GM18858 (cell line): ENCODE measurements around the gene BCLAF1.
"Not testable (repeated sequence)": the region's sequence is repeated elsewhere in the genome, so short reads cannot be mapped to it uniquely, and the experiment has no call there.

Experiments used
- ATAC-seq: cut with Tn5 transposase; IDR thresholded peaks from one replicate; pipeline ENCODE4 v1.9.1; 2021; ENCODE audit not compliant: unreplicated experiment

The BCLAF1 gene

DNA sequence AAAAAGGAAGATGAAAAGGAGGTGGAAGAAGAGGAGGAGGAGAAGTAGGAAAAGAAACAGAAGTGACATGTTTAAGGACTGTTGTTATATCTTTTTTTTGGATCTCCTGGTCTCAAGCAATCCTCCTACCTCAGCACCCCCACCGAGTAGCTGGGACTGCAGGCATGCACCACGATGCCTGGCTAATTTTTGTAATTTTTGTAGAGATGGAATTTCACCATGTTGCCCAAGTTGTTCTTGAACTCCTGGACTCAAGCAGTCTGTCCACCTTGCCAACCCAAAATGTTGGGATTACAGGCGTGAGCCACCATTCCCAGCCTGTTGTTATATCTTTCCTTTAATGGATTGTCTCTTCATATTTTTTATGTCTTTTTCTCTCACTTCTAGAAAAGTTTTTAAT lies 19.5 kb upstream of the BCLAF1 start:
- no peak for ATAC-seq

DNA sequence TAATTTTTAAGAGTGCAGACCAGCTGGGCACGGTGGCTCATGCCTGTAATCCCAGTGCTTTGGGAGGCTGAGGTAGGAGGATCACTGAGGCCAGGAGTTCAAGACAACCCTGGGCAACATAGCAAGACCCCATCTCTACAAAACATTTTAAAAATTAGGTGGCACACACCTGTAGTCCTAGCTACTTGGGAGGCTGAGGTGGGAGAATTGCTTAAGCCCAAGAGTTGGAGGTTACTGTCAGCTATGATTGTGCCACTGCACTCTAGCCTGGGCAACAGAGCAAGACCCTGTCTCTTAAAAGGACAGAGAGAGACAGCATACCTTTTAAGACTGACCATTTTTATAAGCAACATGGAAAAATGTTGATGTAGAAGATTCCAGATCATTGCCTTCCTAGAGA lies 18.8 kb upstream of the BCLAF1 start:
- not testable (repeated sequence) for ATAC-seq

DNA sequence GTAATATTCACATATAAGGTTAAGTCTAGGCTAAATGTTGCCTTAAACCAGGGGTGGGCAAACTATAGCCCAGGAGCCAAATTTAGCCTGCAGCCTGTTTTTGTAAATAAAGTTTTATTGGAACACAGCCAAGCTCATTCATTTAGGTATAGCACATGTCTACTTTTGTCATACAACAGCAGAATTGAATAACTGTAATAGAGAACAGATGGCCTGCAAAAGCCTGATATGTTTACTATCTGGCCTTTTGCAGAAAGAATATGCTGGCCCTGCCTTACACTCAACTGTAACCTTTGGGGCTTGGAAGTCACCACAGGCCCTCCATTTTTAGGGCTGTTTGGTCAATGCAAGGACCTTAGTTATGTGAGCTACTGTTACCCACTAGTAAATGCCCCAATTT lies 17.7 kb upstream of the BCLAF1 start:
- no peak for ATAC-seq

DNA sequence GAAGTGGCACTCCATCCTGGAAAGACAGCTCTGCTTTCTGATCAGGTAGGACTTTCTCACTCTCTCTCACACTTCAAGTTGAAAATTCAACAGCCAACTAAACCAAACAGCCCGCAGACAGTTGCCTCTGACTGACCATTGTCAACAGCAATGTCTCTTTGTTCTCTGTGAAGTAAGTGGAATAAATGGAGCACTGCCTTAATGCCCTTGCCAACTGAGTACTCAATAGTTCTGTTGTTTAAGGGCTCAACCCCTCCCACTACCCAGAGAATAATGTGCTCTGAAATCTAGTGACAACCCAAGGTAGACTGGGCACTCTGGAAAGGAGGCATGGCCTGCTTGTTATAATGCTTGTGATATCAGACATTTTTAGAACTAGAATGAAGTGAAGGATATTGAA lies 16.8 kb upstream of the BCLAF1 start:
- ATAC-seq, result no peak

DNA sequence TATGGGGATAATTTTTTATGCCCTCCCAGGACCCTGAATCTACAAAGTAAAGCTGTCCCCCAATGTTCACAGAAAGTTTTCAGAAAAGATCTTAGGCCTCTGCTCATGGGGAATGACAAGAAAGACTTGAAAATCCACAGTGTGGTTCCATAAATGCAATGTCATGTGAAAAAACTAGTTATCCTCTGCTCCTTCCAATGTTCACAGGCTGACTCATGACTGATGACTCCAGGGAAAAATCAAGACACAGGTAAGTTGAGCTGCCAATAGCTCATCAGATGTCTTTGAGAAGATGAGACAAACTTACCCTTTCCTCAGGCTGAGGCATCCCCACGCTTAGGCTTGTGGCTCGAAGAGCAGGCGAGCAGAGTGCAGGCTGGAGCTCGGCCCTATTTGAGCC lies 14.8 kb upstream of the BCLAF1 start:
- ATAC-seq, result no peak

DNA sequence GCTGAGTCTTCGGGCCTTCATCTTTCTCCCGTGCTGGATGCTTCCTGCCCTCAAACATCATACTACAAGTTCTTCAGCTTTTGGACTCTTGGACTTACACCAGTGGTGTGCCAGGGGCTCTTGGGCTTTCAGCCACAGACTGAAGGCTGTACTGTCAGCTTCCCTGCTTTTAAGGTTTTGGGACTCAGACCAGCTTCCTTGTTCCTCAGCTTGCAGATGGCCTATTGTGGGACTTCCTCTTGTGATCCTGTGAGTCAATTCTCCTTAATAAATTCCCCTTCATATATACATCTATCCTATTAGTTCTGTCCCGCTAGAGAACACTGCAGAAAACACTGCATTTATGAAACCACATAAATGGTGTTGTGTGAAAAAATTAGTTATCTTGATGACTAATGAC lies 13.9 kb upstream of the BCLAF1 start:
- ATAC-seq, result no peak

DNA sequence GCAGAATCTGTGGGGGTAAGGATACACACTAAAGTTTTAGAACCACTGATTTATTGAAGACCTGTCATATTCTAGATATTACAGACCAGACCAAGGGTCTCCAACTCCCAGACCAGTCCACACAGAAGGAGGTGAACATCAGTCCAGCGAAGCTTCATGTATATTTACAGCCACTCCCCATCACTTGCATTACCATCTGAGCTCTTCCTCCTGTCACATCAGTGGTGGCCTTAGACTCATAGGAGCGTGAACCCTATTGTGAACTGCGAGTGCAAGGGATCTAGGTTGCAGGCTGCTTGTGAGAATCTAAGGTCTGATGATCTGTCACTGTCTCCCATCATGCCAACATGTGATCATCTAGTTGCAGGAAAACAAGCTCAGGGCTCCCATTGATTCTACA lies 5.0 kb upstream of the BCLAF1 start:
- no peak for ATAC-seq

DNA sequence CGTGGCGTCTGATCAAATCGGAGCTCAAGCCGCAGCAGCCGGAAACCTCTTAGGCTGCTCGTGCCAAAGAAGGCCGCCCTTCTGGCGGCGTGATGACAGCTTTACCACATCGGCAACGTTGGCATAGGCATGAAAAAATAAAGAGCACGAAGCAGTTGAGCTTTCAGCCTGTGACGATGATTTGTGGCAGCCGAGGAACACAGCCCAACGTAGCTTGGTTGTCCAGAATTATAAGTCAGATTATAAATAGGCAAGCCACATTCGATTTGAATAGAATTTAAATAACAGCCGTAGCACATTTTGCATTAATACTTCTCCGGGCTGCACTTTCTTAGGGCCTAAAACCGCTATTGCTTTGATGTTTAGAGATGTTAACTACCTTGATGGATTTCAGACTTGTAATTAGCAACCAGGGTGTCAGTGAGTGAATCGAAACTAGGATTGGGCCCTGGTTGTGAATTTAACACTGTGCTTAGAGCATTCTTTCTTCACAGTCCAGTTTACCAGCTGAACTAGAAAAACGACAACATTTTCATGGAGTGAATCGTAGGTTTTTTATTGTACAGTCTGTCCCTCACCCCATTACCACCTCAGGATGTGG lies 864 bp upstream of the BCLAF1 start:
- peak; percentile 17 for ATAC-seq

DNA sequence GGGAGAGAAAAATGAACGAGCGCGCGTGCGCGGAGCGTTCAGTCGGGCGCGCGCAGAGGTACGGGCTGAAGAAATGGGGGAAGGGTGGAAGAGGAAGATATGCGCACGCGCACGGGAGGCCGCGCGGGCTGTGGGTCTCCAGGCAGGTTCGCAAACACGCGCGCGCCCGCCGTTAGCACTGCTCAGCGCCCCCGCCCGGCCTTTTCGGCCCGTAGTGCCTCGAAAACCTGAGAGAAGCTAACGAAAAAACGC lies 393 bp downstream of the BCLAF1 start:
- ATAC-seq, result peak; percentile 31

DNA sequence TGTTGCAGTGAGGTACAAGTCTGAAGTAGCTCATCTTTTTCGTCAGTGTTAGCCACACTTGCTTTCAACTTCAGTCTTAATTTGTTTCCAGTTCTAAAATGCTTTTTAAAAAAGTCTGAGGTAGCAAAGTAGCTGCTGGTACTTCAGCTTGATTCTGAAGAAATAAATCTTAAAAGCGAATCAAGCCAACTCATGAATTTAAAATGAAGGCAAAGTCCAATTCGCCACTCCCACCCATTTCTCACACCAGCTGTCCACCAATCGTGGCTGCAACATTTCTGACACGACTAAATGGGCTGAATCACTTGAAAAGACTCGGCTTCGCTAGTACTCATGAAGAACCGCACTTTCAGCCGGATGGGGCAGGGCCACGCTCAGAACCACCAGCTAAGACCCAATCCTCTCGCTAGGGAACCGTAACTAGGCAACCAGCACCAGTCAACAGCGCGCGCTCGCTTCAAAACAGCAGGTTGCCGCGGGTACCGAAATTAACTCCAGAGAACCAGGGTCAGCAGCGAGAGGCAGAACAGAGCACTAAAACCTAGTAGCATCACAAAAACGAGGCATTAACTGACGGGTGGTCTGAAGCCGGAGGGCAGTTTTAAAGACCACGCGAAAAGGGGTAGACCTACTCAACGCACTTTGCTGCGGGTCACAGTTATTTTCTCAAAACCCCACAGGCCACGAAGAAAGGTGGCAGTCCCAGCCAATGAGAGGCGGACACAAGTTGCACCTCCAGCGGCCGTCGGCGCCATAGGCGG lies 900 bp downstream of the BCLAF1 start:
- ATAC-seq, result no peak

DNA sequence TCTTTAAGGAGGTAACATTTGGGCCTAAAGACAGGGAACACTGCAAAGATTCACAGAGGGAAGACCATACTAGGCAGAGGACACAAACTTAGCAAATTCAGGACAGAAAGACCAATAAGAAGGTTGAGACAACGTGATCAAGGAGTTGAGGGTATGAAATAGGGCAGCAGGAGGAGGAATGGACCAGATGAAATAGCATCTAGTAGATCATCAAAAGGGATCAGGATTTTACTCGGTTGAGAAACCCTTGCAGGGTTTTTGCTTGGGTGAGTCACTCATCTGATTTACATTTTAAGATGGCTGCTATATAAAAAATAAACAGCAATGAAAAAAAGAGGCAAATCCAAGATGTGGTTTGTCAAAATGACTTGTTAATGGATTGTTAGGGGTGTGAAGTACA lies 4.7 kb downstream of the BCLAF1 start:
- ATAC-seq, result no peak

DNA sequence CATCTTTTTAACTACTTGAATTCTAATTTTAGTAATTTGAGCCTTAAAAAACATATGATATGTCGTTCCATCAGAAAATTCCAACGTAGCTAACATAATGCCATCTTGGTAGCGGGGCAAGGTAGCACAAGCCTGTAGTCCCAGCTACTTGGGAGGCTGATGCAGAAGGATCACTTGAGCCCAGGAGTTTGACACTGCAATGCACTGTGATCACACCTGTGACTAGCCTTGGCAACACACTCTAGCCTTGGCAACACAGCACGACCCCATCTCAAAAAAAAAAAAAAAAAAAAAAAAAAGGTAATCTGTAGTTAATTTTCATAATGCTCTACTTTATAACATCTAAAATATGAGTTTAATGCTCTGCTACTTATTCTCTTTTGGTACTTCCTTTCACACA lies 6.7 kb downstream of the BCLAF1 start:
- no peak for ATAC-seq

DNA sequence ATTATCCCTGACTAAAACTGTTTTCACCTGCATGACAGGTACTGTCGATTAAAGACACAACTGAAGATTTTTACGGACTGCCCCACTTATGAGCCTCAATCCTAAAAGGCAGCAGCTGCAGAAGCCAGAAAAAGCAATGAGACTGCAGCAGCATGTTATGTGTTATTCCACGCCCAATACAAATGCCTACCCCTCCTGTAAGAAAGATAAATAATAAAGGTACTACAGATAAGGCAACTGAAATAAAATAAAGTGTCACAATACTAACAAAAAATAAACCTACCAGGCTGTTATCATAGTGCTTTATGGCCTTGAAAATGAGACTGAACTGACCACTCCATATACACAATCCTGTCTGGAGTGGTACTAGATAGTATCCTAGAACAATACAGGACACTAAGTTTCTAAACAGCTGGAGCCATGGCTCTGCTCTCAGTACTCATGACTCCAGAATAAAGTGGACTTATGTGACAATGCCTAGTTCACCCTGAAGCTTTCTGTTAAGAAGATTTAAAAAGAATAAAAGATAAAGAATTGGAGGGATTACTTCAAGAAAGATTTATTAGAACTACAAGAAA lies 9.5 kb downstream of the BCLAF1 start:
- ATAC-seq, result no peak

DNA sequence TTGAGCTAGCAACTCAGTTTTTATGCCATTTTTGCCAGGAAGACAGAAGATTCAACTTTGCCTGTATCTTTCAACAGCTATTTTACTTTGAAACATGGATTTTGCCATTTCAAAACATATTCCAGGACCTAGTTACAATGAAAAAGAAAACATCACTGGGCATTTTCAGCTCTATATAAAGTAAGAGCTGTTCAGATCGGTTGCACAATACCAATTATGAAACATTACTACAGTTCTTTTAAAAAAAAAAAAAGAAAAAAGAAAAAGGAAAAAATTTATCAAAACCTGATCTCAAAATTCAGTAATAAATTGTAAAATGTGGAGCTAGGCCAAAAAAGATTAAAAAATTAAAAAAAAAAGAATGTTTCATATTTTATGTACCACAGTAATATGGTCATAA lies 15.6 kb downstream of the BCLAF1 start:
- ATAC-seq, result no peak

DNA sequence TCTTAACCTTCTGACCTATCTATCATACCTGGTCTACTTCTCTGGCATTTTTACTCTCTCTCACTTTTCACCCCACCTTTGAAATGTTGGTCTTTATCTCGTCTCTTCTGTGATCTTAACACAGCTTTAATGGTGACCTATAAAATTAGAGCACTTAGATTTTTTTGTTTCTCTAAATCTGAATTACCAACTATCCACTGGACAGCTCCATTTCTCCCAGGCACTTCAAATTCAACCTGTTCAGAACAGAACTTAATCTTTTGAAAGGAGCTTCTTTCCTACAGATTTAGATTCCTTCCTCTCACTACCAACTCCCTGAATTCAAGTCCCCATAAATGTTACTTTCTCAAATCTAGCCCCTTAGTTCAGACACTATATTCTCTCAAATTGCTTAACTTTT lies 24.5 kb downstream of the BCLAF1 start:
- ATAC-seq, result no peak

DNA sequence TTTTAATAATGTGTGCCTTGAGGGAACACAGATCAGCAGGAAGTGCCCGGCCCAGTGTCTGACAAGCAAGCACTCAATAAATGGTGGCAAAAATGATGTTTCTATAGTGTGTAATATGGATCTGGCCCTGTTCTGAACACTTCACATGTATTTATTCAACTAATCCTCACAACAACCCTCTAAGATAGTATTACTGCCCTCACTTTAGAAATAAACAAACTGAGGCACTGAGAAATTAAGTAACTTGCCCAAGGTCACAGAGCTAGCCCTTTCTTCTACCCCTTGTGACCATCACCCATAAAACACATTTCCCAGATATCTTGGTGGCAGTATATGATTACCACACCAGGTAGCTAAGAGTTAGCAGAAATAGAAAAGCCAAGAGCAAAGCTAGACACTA lies 26.7 kb downstream of the BCLAF1 start:
- ATAC-seq, result no peak

DNA sequence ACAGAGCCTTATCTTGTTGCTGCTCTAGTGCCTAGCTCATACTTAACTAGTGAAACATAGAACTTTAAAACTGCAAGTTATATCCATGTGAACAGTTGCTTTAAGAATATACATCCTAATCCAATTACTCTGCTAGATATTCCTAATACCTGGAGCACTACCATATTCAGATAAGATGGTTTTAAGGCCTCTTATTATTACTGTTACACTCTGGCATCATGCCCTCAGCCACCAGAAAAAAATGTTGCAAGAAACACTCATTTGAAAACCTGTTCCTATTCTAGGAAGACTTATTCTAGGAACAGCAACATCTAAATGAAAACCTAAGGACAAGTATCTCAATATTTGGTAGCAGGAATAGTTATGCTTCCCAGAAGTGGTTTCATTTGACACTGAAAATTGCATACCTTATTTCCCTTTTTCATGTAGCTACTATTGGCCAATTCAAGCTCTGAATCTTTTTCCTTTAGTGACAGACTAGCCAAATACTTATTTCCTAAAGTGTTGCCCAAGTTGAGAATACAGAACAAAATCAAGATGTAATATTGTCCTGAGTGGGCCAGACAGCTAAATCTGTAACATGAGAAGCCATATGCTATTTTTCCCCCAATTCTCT lies 34.7 kb downstream of the BCLAF1 start:
- no peak for ATAC-seq

DNA sequence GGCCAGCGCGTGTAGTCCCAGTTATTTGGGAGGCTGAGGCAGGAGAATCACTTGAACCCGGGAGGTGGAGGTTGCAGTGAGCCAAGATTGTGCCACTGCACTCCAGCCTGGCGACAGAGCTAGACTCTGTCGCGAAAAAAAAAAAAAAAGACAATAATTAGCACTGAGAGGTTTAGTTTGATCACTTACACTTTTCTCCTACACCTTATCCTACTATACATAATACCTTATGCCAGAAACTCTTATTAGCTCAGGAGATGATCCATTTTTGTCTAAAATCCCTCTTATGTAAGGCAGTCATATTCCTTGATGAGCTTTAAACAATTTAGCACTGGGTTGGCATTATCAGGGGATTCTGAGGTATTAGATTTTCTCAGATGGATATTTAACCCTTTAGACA lies 35.9 kb downstream of the BCLAF1 start:
- no peak for ATAC-seq

DNA sequence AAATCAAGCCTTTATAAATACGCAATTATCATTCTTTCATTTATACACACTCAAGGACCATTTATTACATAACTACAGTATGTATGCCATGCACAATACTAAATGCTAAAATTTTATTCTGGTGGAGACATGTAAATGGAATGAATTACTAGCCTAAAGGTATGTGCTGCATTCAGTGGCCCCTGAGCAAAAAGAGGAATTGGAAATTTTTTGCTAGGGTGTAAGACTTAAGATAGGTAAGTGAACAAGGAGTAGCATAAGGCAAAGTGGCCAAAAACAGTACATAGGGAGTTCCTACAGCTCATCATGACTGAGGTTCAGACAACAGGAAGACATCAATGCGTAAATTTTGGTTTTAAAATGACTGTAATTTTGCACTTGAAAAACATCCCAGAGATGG lies 37.2 kb downstream of the BCLAF1 start:
- ATAC-seq, result no peak

DNA sequence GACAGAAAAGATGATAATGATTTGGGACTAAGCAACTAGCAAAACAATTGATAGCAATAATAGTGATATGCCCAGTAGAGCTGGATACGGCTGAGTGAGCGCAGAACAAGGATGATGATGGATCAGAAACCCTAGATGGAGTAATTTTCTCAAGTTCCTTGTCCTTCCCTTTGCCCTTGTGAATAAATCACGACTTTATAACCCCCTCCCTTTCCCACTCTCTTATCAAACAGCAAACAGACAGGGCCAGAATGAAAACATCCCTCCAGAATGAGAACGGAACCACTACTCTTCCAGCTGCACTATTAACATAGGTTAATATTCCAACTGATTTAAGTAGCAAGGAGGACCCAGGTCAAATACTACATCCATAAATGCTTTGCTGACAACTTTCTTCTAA lies 38.3 kb downstream of the BCLAF1 start:
- ATAC-seq, result no peak

DNA sequence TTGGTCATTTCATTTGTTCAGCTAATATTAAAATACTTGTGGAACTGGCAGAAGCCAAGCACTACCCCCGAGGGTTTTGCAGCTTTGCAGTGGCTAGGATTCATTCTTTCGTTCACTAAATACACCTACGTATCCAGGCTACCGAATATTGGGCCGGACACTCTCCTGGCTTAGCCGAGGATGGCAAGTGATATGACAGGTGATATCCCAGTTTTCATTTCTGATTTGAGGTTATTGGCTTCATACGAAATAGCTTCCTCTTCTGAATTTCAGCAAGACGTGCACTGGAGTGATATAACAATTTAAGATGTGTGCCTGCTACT lies 39.0 kb downstream of the BCLAF1 start:
- ATAC-seq, result peak; percentile 0

DNA sequence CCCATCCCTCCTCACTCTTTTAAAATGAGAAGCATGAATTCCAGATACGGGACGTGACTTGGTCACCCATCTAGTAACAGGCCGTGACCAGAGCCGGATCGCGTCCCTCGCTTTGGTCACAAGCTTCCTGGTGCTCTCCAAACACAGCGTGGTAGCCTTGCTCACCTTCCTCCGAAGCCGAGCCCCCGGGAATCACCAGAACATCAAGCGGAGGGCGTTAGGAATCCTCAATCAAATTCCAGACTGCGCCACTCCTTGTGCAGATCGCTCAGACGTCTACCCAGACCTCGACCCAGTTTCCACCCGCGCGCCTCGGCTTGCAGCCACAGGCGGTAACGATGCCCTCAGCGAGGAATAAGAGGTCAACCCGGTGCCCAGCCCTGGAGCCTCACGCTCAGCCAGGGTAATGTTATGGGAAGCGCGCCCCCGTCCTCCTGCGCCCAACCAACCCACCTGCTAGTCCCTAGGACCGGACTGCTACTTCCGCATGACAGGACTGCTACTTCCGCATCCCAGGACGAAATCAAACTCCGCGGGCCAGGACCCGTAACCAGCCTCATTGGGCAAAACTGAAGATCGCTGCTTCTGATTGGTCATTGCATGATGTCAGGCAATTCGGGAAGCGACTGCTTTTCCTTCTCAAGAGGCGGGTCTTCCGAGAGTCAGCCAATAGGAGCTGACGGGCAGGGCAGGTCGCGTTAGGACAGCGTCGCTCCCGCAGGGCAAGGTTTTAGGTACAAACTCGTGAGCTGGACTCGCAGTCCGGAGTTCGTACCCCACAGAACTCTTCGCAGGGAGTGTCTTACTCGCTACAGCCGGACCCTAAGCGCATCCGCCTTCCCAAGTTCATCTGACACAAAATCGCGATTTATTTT lies 39.6 kb downstream of the BCLAF1 start, which contains the start of gene MTFR2:
MTFR2 (minus strand) TSS at position 501 of the 875 bp plus-strand sequence. CDS start 1,212 bp downstream, outside the sequence.
- ATAC-seq, result peak; percentile 94
